ENCODE data around the gene TPI1. TPM values are rescaled to one million over a fixed set of nuclear protein-coding genes. Genes with fewer than 3 reads are reported as not detected.

Gene TPI1
- total and polyA plus RNA-seq, 3 donors from 2014 or later: 347 to 544 (median 356) TPM

DNA sequence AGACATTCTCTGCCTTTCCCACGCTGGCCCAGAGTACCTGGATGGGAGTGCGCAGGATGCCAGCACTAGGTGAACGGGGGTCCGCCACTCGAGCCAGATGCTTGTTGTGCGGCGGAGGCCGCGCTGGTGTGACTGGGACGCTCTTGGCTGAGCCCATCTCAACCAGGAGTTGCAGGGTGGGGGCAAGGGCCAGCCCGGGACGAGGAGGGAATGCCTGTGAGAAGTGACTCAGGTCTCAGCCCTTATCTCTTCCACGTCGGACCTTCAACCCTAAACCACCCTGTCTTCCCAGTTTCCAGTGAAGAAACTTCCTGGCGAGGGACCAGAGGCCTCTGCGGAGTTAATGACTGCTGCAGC is 16.6 kb upstream of the TPI1 start:
- 35 to 38% methylated on average over 16 of the region's 16 CpGs for WGBS, 2 donors
- Histone ChIP-seq H3K9me3 (no peaks in the 10 kb centered on the region), H3K27ac (peak overlapping the region in 1 of 2 donors; percentile 98), H3K4me3 (peak overlapping the region; percentile 68 to 76), H3K27me3 (no peaks in the 10 kb centered on the region), H3K4me1 (peaks cover 19% of the 10 kb centered on the region), H3K36me3 (ENCODE audit: low read depth, missing control alignments) (no peaks in the 10 kb centered on the region)
- intact Hi-C loops (cut with DNase I; ENCODE audit: low total_unique reads): no loop called here
- no peak for DNase-seq
- TF ChIP-seq, protein P1, sequence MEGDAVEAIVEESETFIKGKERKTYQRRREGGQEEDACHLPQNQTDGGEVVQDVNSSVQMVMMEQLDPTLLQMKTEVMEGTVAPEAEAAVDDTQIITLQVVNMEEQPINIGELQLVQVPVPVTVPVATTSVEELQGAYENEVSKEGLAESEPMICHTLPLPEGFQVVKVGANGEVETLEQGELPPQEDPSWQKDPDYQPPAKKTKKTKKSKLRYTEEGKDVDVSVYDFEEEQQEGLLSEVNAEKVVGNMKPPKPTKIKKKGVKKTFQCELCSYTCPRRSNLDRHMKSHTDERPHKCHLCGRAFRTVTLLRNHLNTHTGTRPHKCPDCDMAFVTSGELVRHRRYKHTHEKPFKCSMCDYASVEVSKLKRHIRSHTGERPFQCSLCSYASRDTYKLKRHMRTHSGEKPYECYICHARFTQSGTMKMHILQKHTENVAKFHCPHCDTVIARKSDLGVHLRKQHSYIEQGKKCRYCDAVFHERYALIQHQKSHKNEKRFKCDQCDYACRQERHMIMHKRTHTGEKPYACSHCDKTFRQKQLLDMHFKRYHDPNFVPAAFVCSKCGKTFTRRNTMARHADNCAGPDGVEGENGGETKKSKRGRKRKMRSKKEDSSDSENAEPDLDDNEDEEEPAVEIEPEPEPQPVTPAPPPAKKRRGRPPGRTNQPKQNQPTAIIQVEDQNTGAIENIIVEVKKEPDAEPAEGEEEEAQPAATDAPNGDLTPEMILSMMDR (IDR thresholded peaks at IDR 0.05): no peak
- no peak for TF ChIP-seq POLR2A (IDR thresholded peaks at IDR 0.05)

GRCh38 chr12:6851153-6851920 is 16.0 kb upstream of the TPI1 start, which contains the start of gene CDCA3:
CDCA3 (minus strand) TSS chr12:6851286; CDS start chr12:6850952, 334 bp downstream.
- intact Hi-C loops (cut with DNase I; ENCODE audit: low total_unique reads): no loop called here
- no peaks in the 10 kb centered on the region for H3K9me3 ChIP-seq
- H3K27me3 ChIP-seq: no peaks in the 10 kb centered on the region
- H3K4me1 ChIP-seq: peaks cover 19% of the 10 kb centered on the region
- peak; percentile 99 for DNase-seq
- WGBS, 2 donors: 0 to 1% methylated on average over 37 of the region's 37 CpGs
- H3K4me3 ChIP-seq: peak within 1 kb of the TSS; percentile 68 to 76
- peak within 1 kb of the TSS; percentile 83 to 98 for H3K27ac ChIP-seq
- TF ChIP-seq, protein P1 (IDR thresholded peaks at IDR 0.05): no peak
- TF ChIP-seq POLR2A (IDR thresholded peaks at IDR 0.05): peak; percentile 54
- no peaks in the 10 kb centered on the region for H3K36me3 ChIP-seq (ENCODE audit: low read depth, missing control alignments)

DNA sequence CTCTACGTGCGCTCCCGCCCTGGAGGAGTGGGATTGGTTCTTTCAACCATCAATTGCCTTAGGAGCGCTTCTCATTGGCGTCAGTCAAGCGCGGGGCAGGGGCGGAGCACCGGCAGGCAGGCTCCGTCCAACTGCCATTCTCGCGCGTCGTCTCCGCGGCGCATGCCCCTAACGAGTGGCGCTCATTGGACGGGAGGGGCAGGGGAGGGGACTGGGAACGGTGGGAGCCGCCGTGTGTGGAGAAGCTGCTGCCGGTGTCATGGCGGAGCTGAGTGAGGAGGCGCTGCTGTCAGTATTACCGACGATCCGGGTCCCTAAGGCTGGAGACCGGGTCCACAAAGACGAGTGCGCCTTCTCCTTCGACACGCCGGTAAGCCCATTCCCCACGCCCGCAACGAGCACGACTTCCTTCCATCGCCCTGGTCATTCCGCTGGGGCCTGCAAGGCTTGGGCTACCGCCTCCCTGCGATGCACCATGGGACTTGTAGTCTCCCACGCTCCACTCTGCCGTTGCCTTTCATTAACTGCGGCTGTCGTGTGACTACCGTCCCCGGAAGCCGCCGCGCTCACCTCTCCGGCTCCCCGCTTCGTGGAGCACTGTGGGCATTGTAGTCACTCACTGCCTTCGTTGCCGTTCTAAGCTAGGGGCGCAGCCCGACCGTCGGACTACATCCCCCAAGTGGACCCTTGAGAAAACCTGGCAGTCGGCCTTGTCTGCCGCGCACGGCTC is 15.2 kb upstream of the TPI1 start, which contains the start of gene USP5:
TSS of gene USP5 (plus strand) at position 230 of the 730 bp plus-strand sequence. CDS start at position 260, 30 bp downstream.
- intact Hi-C loops (cut with DNase I; ENCODE audit: low total_unique reads): no loop called here
- DNase-seq: peak; percentile 99
- H3K4me3 ChIP-seq: peak within 1 kb of the TSS; percentile 68 to 76
- H3K27ac ChIP-seq: peak within 1 kb of the TSS; percentile 83 to 98
- TF ChIP-seq, protein P1 (IDR thresholded peaks at IDR 0.05): peak in 1 of 3 experiments; percentile 17
- no peak for TF ChIP-seq POLR2A (IDR thresholded peaks at IDR 0.05)
- WGBS, 2 donors: 0% methylated on average over 25 to 64 of the region's 65 CpGs
- no peaks in the 10 kb centered on the region for H3K27me3 ChIP-seq
- H3K9me3 ChIP-seq: no peaks in the 10 kb centered on the region
- H3K4me1 ChIP-seq: peaks cover 19% of the 10 kb centered on the region
- no peaks in the 10 kb centered on the region for H3K36me3 ChIP-seq (ENCODE audit: low read depth, missing control alignments)

GRCh38 chr12:6852651-6853354 is 14.5 kb upstream of the TPI1 start:
- intact Hi-C loops (cut with DNase I; ENCODE audit: low total_unique reads): no loop called here
- no peak for TF ChIP-seq POLR2A (IDR thresholded peaks at IDR 0.05)
- TF ChIP-seq, protein P1 (IDR thresholded peaks at IDR 0.05): no peak
- no peaks in the 10 kb centered on the region for H3K27me3 ChIP-seq
- WGBS, 2 donors: 0% methylated on average over 7 to 18 of the region's 18 CpGs
- peak overlapping the region; percentile 71 to 98 for H3K27ac ChIP-seq
- peak overlapping the region; percentile 68 to 76 for H3K4me3 ChIP-seq
- H3K9me3 ChIP-seq: no peaks in the 10 kb centered on the region
- DNase-seq: peak; percentile 63
- H3K4me1 ChIP-seq: peaks cover 19% of the 10 kb centered on the region
- H3K36me3 ChIP-seq (ENCODE audit: low read depth, missing control alignments): no peaks in the 10 kb centered on the region
